Measurements from ENCODE around the gene B3GNT5.
"Not testable (repeated sequence)": the region's sequence is repeated elsewhere in the genome, so short reads cannot be mapped to it uniquely, and the experiment has no call there.

The B3GNT5 gene

DNA sequence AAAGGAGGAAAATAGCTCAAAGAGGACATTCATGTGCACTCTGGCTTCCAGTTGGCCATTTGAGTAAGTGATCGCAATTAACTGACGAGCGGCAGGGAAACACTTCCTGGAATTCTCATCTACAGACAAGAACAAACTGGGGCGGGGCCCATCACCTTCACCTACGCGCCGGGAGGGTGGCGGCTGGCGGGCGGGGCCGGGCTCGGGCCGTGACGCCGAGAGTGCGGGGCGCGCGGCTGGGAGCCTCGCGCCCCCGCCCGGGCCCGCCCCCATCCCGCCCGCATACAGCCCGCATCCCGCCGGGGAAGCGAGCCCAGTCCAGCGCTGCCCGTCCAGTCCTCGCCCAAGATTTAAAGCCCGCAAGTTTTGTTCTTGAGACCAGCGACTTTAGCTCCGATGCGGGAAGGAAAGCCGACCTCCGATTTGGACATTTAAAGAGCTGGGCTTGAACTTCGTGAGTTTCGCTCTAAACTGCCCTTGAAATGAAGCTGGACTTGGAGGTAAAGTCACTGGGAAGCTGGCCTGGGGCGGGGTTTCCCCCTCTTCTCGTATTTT lies at the start of gene B3GNT5:
TSS of gene B3GNT5 (plus strand) at position 281 of the 555 bp plus-strand sequence. CDS start 16,546 bp downstream, outside the sequence.
- no peak for DNase-seq

DNA sequence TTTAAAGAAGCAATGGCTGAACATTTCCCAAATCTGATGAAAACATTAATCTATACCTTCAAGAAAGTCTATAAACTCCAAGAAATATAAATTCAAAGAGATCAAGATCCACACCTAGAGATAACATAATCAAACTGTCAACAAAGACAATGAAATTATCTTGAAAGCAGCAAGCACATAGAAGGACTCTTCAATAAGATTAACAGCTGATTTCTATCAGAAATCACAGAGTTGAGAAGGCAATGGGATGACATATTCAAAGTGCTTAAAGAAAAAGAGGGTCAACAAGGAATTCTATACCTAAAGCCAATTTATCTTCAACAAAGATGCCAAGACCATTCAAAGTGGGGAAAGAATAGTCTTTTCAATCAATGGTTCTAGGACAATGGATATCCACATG lies 49.4 kb upstream of the B3GNT5 start:
- DNase-seq, result no peak

- DNase-seq, result no peak
Measured at GRCh38 chr3:183208260-183208659, 44.8 kb upstream of the B3GNT5 start.

DNA sequence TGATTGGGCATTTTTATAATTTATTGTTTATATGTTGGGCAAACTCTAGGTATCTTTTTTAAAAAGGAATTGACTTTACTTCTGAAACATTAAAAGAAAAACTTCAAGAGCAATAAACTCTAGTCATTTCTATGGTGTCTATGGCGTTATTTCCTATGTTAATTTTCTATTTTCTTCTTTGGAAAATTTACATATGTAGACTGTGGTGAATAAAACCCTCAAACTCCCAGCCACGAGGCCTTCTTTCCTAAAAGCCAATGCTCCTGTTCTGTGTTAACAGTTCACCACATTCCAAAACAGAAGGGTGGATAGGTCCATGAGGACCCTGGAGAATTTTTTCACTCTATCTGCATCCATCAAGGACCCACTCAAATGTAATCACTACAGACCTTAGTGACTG lies 44.3 kb upstream of the B3GNT5 start:
- DNase-seq, result no peak

DNA sequence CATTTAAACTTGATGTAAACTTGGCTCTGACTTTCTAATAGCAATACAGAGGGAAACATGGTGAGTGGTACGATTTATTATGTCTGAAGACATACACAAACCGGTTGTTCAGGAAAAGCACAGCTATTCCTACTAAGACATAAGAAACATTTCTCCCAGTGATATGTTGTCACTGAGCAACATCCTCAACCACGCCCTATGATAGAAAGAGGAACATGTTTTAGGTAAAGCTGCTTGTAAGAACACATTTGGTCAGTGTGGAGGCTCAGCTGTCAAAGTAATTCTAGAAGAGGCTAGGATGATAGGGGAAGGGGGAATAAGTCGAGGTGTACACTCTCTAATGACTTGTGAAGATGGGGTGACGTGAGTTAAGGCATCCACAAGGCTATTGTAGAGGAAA lies 42.7 kb upstream of the B3GNT5 start:
- DNase-seq, result no peak

DNA sequence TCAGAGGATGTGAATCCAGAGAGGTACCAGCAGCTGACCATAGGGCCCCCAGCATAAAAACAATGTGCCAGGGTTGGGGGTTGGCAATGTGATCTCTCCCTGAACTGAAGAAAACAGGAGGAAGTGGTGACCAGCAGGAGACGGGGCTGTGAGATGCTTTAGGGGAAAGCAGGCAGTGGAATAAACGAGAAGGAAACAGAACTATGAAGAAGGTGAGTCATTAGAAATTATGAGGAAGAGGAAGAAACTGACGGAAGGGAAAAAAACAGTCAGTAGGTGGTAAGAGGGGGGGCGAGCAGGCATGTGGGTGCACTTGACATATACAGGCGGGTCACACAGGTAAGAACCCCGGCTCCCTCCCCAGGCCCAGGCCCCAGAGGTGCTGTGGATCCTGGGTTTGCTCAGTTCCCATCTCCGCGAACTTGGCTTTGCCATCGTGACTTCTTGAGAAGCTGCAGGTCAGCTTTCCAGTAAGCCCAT lies 42.2 kb upstream of the B3GNT5 start:
- no peak for DNase-seq

DNA sequence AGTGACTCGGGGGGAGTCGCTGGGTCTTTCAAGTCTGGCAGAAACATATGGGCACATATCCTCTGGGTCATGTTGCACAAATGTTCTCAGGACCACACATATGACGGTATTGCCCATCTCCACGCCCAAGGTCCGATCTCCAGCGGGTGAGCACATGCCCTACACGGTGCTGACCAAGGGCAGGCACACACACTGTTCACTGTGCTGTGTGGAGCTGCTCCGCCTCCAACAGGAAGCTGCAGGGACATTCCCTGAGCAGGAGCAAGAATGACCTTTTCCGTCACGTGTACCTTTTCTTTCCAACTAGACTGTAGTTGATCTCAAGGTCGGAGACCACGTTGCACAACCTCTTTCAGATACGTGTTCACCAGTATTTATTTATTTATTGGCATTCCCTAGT lies 41.7 kb upstream of the B3GNT5 start:
- DNase-seq, result no peak

- no peak for DNase-seq
Measured at GRCh38 chr3:183212096-183212495, 41.0 kb upstream of the B3GNT5 start.

DNA sequence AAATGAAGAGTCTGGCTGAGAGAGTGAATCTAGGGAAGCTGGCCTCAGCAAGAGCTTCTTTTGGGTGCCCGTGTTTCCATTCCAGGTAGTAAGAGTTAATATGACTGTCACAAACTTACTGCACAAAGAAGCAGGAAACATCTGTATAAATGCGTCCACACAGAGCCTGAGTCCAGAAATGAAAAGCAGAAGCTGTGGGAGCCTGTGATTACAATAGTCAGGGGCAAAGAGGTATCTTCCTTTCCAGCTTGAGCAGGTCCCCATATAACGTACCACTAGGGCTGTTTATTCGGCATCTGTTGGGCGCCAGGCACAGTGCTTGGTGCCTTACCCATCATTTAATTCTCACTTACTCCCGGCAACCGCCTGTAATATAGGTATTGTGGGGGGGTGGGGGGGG lies 40.5 kb upstream of the B3GNT5 start:
- no peak for DNase-seq

- no peak for DNase-seq
Measured at GRCh38 chr3:183213415-183214276, 39.4 kb upstream of the B3GNT5 start.

GRCh38 chr3:183214277-183214612 lies 38.8 kb upstream of the B3GNT5 start:
- no peak for DNase-seq

DNA sequence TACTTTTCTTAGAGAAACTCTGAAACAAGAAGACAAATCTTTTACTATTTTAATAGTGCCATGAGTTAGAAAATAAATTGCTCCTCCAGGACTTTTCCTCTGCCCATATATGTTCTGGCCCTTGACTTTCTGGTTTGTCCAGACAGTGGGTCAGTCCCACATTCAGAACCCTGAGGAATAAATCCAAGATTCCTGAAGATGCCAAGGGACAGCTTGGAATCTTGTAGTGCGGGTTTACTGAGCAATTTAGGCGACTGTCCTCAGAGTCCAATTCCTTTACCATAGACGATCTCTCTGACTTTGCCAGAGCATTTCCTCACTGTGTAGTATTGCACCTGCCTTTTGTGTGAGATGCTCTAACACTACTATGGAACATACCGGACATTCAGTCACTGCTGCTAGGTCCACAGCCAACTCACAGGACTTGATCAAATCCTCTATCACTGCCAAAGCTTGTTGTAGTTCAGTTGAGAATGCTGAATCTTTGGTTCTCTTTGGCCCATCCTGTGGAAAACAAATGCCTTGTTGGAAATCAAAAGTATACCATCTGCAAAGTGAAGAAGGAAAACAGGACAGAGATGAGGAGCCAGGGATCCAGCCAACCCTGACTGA lies 37.4 kb upstream of the B3GNT5 start:
- DNase-seq, result no peak

GRCh38 chr3:183217548-183218332 lies 35.3 kb upstream of the B3GNT5 start:
- DNase-seq, result no peak

DNA sequence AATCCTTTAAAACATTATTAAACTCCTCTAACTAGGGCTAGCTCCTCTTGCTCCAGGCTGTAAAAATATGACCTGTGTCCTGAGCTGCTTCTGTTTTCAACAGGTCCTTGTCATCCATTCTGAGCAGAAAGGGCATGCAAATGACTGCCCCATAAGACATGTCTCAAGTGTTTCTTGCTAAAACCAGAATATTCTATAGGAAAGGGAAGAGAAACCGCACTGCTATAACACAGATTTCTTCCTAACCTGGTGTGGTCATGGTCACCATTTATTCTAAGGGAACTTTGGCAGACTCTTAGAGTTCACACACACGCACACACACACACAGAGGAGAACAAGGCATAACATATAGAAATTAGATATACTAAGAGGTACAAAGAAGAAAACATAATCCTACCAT lies 34.2 kb upstream of the B3GNT5 start:
- no peak for DNase-seq

GRCh38 chr3:183220828-183221227 lies 32.2 kb upstream of the B3GNT5 start:
- DNase-seq, result no peak

- DNase-seq, result no peak
Measured at GRCh38 chr3:183222631-183223235, 30.3 kb upstream of the B3GNT5 start.

DNA sequence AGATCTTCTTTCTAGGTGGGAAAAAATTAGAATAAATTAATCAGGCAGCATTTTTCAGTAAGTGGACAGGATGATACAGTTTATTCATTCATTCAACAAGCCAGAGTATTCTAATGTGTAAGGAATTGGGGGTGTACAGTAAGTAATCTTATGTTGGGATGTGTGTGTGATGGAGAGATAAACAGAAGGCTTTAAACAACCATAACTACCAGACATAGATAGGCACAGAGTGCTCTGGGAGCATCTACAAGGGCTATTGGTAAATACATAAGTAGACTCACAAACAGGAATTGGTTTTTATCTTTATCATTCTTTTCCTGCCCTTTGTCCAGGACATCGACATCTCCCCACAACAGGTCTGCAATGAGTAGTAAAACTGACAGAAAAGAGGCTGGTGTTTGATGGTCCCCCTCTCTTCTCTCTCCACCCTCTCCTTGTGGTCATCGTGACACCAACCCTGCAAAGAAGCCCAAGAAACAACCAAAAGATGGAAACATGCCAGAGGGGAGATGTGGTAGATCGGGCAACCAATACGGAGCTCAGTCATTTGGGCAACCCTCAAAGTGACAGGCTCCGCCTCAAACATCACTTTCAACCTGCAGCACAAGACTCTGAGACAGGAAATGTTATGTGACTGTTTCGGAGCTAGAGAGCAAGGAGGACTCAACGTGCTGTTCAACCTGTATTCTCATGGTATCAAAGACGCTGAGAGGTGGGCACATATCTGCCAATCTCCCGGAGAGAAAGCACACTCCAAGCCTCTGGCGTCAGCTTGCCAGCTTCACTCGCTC lies 28.7 kb upstream of the B3GNT5 start:
- DNase-seq, result no peak

GRCh38 chr3:183226333-183226890 lies 26.6 kb upstream of the B3GNT5 start:
- no peak for DNase-seq

GRCh38 chr3:183227586-183227985 lies 25.5 kb upstream of the B3GNT5 start:
- no peak for DNase-seq

- no peak for DNase-seq
Measured at GRCh38 chr3:183229178-183229577, 23.9 kb upstream of the B3GNT5 start.

GRCh38 chr3:183230251-183230650 lies 22.8 kb upstream of the B3GNT5 start:
- not testable (repeated sequence) for DNase-seq

- DNase-seq, result no peak
Measured at GRCh38 chr3:183230826-183231225, 22.2 kb upstream of the B3GNT5 start.

Data from NCI-H1092 treated with DMSO at 0.1 percent for 48 hours (cell line).